PFSK-1 (cell line): ENCODE measurements around the gene IL1R2.

ENCODE experiments used
- POLR2AphosphoS5 ChIP-seq: IDR thresholded peaks from 2 replicates; pipeline ENCODE4 v1.6.1; 2012; ENCODE audit warnings: low read depth, mild to moderate bottlenecking, control low read depth, low read length, moderate library complexity
- REST ChIP-seq, 2 experiments: IDR thresholded peaks; 2 replicates each; pipeline versions ENCODE4 v1.6.1 to v1.8.0; 2011 to 2012; ENCODE audit warnings: low read depth in 2 of 2, low read length in 2 of 2, control low read depth in 1 of 2, inconsistent platforms in 1 of 2, mild to moderate bottlenecking in 1 of 2, moderate library complexity in 1 of 2; ENCODE audit not compliant: insufficient read depth in 1 of 2
- TAF1 ChIP-seq: IDR thresholded peaks from 2 replicates; pipeline ENCODE4 v1.6.1; 2012; ENCODE audit warnings: low read length, control low read depth, borderline replicate concordance; ENCODE audit not compliant: insufficient read depth

- TF ChIP-seq POLR2AphosphoS5 = no peak
- TF ChIP-seq TAF1 = no peak
- TF ChIP-seq REST (IDR thresholded peaks at IDR 0.05; ENCODE audit: insufficient read depth in 1 of 2, low read depth in 2 of 2, low read length in 2 of 2) = no peak
Observed at GRCh38 chr2:102070058-102070642, 78.4 kb downstream of the IL1R2 start.
